HEK293 (cell line): Measurements from ENCODE around the gene RPL23.
A peak's percentile ranks its signal among the peaks of the same experiment; 100 is the strongest.

Source experiments
- CTCF ChIA-PET: fragments of 350-600 bp; formaldehyde crosslinking; extraction: SDS; loops from one replicate; lab custom pipeline; 2021; ENCODE audit warnings: antibody characterized with exemption; lab: Yijun Ruan, JAX
- POLR2A ChIA-PET: fragments of 300-600 bp; formaldehyde crosslinking; extraction: SDS; loops from one replicate; lab custom pipeline; 2020; ENCODE audit warnings: antibody characterized with exemption, inconsistent platforms; lab: Yijun Ruan, JAX
- H3K27ac ChIP-seq: fragments of 200-500 bp; sonication (Bioruptor generic); 2 replicates; pipeline ENCODE4 v1.5.1; 2014; ENCODE audit warnings: low read depth, low read length, control low read depth, inconsistent platforms; ENCODE audit errors: extremely low read depth
- H3K36me3 ChIP-seq, 2 experiments: fragments of 200-500 bp in 1 of 2; sonication (Bioruptor generic) in 1 of 2; 1 replicate in 1 of 2; 2 replicates in 1 of 2; pipeline ENCODE4 v1.5.1; 2014 to 2017; ENCODE audit warnings: inconsistent platforms in 2 of 2, low read length in 2 of 2; ENCODE audit not compliant: control insufficient read depth in 2 of 2, insufficient read depth in 1 of 2
- H3K4me1 ChIP-seq: fragments of 200-500 bp; sonication (Bioruptor generic); 2 replicates; pipeline ENCODE4 v1.5.1; 2014; ENCODE audit warnings: mild to moderate bottlenecking, low read length, inconsistent platforms; ENCODE audit not compliant: control insufficient read depth, insufficient read depth
- H3K4me3 ChIP-seq: 2 replicates; pipeline ENCODE4 v1.5.1; 2011; ENCODE audit warnings: low read depth, mild to moderate bottlenecking, control low read depth, low read length, moderate library complexity
- H3K9me3 ChIP-seq: fragments of 200-500 bp; sonication (Bioruptor generic); 2 replicates; pipeline ENCODE4 v1.5.1; 2014; ENCODE audit warnings: low read depth, low read length, inconsistent platforms; ENCODE audit not compliant: control insufficient read depth, insufficient read depth
- BCL11A ChIP-seq: fragments of 450-650 bp; formaldehyde crosslinking; IDR thresholded peaks from 2 replicates; pipeline ENCODE4 v1.5.1; 2016; ENCODE audit warnings: low read depth, missing biosample characterization, missing genetic modification characterization
- PRDM2 ChIP-seq: fragments of 450-650 bp; formaldehyde crosslinking; IDR thresholded peaks from 2 replicates; pipeline ENCODE4 v1.5.1; 2016; ENCODE audit warnings: missing biosample characterization, missing genetic modification characterization, borderline replicate concordance
- PRDM6 ChIP-seq: fragments of 450-650 bp; formaldehyde crosslinking; IDR thresholded peaks from 2 replicates; pipeline ENCODE4 v1.5.1; 2017; ENCODE audit warnings: missing biosample characterization, missing genetic modification characterization
- SP3 ChIP-seq: fragments of 450-650 bp; formaldehyde crosslinking; IDR thresholded peaks from 2 replicates; pipeline ENCODE4 v1.5.1; 2016; ENCODE audit warnings: missing biosample characterization, missing genetic modification characterization
- ZNF311 ChIP-seq: fragments of 450-650 bp; formaldehyde crosslinking; IDR thresholded peaks from 2 replicates; pipeline ENCODE4 v1.5.1; 2017; ENCODE audit warnings: missing biosample characterization, missing genetic modification characterization, borderline replicate concordance
- ZNF518A ChIP-seq: fragments of 450-650 bp; formaldehyde crosslinking; conservative IDR thresholded peaks from 2 replicates; pipeline ENCODE4 v1.5.1; 2016; ENCODE audit warnings: low read depth, missing biosample characterization, missing genetic modification characterization
- ZNF529 ChIP-seq: fragments of 450-650 bp; formaldehyde crosslinking; IDR thresholded peaks from 2 replicates; pipeline ENCODE4 v1.5.1; 2017; ENCODE audit warnings: missing genetic modification characterization, missing biosample characterization; ENCODE audit not compliant: insufficient replicate concordance
- ZNF571 ChIP-seq: fragments of 450-650 bp; formaldehyde crosslinking; IDR thresholded peaks from 2 replicates; pipeline ENCODE4 v1.5.0; 2017; ENCODE audit warnings: missing biosample characterization, missing genetic modification characterization
- ZNF596 ChIP-seq: fragments of 450-650 bp; IDR thresholded peaks from 2 replicates; pipeline ENCODE4 v1.5.0; 2018; ENCODE audit warnings: missing biosample characterization, mild to moderate bottlenecking, missing genetic modification characterization, moderate library complexity
- ZNF629 ChIP-seq: fragments of 450-650 bp; formaldehyde crosslinking; IDR thresholded peaks from 2 replicates; pipeline ENCODE4 v1.5.1; 2017; ENCODE audit warnings: missing biosample characterization, missing genetic modification characterization
- ZNF660 ChIP-seq: fragments of 450-650 bp; IDR thresholded peaks from 2 replicates; pipeline ENCODE4 v1.5.1; 2018; ENCODE audit warnings: missing biosample characterization, mild to moderate bottlenecking, missing genetic modification characterization
- ZNF785 ChIP-seq: fragments of 450-650 bp; formaldehyde crosslinking; IDR thresholded peaks from 2 replicates; pipeline ENCODE4 v1.5.1; 2016; ENCODE audit warnings: missing biosample characterization, missing genetic modification characterization
- ZNF791 ChIP-seq: fragments of 450-650 bp; formaldehyde crosslinking; IDR thresholded peaks from 2 replicates; pipeline ENCODE4 v1.5.1; 2016; ENCODE audit warnings: missing biosample characterization, missing genetic modification characterization
- ZNF792 ChIP-seq: fragments of 450-650 bp; formaldehyde crosslinking; IDR thresholded peaks from 2 replicates; pipeline ENCODE4 v1.5.1; 2016; ENCODE audit warnings: missing biosample characterization, missing genetic modification characterization
- ZNF837 ChIP-seq: fragments of 450-650 bp; formaldehyde crosslinking; IDR thresholded peaks from 2 replicates; pipeline ENCODE4 v1.5.1; 2016; ENCODE audit warnings: missing biosample characterization, missing genetic modification characterization
- ZNF843 ChIP-seq: fragments of 450-650 bp; formaldehyde crosslinking; IDR thresholded peaks from 2 replicates; pipeline ENCODE4 v1.5.1; 2016; ENCODE audit warnings: missing biosample characterization, missing genetic modification characterization
- ZXDB ChIP-seq: fragments of 450-650 bp; formaldehyde crosslinking; IDR thresholded peaks from 2 replicates; pipeline ENCODE4 v1.5.1; 2016; ENCODE audit warnings: missing biosample characterization, missing genetic modification characterization
- TF ChIP-seq, protein P1 (sequence below): fragments of 450-650 bp; formaldehyde crosslinking; IDR thresholded peaks from 2 replicates; pipeline ENCODE4 v1.5.1; 2016; ENCODE audit warnings: missing biosample characterization, missing genetic modification characterization
- TF ChIP-seq, protein P2 (sequence below): fragments of 450-650 bp; formaldehyde crosslinking; IDR thresholded peaks from 2 replicates; pipeline ENCODE4 v1.5.1; 2016; ENCODE audit warnings: missing biosample characterization, missing genetic modification characterization

RPL23 gene

GRCh38 chr17:38867179-38867967, 13.9 kb upstream of the RPL23 start:
- Histone ChIP-seq H3K4me3 (peak overlapping the region; percentile 39), H3K9me3 (no peaks in the 10 kb centered on the region), H3K4me1 (peaks cover 7% of the 10 kb centered on the region), H3K27ac (peak overlapping the region; percentile 29; the same call in 1 of the 2 replicates), H3K36me3 (no peaks in the 10 kb centered on the region)
- ChIA-PET CTCF (interaction anchor here (0.6 to 1.3 kb wide), 8 partner anchors 12 to 333 kb away, joined by 3 to 8 read pairs (median 4); partner anchors contain the start of genes LASP1NB and RPL19), POLR2A (interaction anchor here (0.6 to 4.1 kb wide), 4 partner anchors 14 to 287 kb away, joined by 3 to 24 read pairs (median 7); partner anchors contain the start of gene RPL23)
- TF ChIP-seq ZNF518A (no peak), PRDM6 (tag by site-specific recombination) (no peak), ZNF596 (tag by site-specific recombination) (0 out of 2 replicates have a peak, but pooled peaks have one; percentile 42), ZNF571 (tag by site-specific recombination) (no peak), ZNF660 (peak; percentile 89), ZNF629 (tag by site-specific recombination) (peak; percentile 53), ZNF311 (tag by site-specific recombination) (no peak), ZNF792 (tag by site-specific recombination) (no peak), BCL11A (tag by site-specific recombination) (peak; percentile 25; the same call in 1 of the 2 replicates), ZNF791 (no peak), ZNF843 (tag by site-specific recombination) (no peak), ZNF837 (tag by site-specific recombination) (no peak), ZNF529 (tag by site-specific recombination) (no peak), ZXDB (peak; percentile 66; the same call in 1 of the 2 replicates), SP3 (peak; percentile 35; the same call in 1 of the 2 replicates), PRDM2 (tag by site-specific recombination) (no peak), ZNF785 (tag by site-specific recombination) (no peak)
- TF ChIP-seq, protein P1, sequence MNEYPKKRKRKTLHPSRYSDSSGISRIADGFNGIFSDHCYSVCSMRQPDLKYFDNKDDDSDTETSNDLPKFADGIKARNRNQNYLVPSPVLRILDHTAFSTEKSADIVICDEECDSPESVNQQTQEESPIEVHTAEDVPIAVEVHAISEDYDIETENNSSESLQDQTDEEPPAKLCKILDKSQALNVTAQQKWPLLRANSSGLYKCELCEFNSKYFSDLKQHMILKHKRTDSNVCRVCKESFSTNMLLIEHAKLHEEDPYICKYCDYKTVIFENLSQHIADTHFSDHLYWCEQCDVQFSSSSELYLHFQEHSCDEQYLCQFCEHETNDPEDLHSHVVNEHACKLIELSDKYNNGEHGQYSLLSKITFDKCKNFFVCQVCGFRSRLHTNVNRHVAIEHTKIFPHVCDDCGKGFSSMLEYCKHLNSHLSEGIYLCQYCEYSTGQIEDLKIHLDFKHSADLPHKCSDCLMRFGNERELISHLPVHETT: peak; percentile 58; the same call in 1 of the 2 replicates
- TF ChIP-seq, protein P2, sequence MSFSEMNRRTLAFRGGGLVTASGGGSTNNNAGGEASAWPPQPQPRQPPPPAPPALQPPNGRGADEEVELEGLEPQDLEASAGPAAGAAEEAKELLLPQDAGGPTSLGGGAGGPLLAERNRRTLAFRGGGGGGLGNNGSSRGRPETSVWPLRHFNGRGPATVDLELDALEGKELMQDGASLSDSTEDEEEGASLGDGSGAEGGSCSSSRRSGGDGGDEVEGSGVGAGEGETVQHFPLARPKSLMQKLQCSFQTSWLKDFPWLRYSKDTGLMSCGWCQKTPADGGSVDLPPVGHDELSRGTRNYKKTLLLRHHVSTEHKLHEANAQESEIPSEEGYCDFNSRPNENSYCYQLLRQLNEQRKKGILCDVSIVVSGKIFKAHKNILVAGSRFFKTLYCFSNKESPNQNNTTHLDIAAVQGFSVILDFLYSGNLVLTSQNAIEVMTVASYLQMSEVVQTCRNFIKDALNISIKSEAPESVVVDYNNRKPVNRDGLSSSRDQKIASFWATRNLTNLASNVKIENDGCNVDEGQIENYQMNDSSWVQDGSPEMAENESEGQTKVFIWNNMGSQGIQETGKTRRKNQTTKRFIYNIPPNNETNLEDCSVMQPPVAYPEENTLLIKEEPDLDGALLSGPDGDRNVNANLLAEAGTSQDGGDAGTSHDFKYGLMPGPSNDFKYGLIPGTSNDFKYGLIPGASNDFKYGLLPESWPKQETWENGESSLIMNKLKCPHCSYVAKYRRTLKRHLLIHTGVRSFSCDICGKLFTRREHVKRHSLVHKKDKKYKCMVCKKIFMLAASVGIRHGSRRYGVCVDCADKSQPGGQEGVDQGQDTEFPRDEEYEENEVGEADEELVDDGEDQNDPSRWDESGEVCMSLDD (tag by site-specific recombination): peak; percentile 41; the same call in 1 of the 2 replicates
